ENCODE results near the gene THAP2.

DNA sequence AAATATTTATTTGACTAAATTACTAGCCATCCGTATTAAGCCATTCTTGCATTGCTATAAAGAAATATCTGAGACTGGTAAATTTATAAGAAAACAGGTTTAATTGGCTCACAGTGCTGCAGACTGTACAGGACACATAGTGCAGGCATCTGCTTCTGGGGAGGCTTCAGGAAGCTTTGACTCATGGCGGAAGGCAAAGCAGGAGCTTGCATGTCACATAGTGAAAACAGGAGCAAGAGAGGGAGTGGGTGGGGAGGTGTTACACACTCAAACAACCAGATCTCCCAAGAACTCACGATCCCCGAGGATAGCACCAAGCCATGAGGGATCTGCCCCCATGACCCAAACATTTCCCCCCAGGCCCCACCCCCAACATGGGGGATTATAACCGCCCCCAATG, 63.9 kb downstream of the THAP2 start:
- TF ChIP-seq POLR2A (IDR thresholded peaks at IDR 0.05; ENCODE audit: low read length) (no peak), GATA1 (IDR thresholded peaks at IDR 0.05; ENCODE audit: low read depth, low read length) (no peak)

Measured in erythroblast (primary cell).